GM18858 (cell line): ENCODE data around the gene RNPS1.
A peak's percentile ranks its signal among the peaks of the same experiment; 100 is the strongest.
"Not testable (repeated sequence)": the region's sequence is repeated elsewhere in the genome, so short reads cannot be mapped to it uniquely, and the experiment has no call there.

Experiments used
- ATAC-seq: cut with Tn5 transposase; IDR thresholded peaks from one replicate; pipeline ENCODE4 v1.9.1; 2021; ENCODE audit not compliant: unreplicated experiment

Gene RNPS1

GRCh38 chr16:2258530-2258929 is 9.4 kb downstream of the RNPS1 start:
- not testable (repeated sequence) for ATAC-seq

DNA sequence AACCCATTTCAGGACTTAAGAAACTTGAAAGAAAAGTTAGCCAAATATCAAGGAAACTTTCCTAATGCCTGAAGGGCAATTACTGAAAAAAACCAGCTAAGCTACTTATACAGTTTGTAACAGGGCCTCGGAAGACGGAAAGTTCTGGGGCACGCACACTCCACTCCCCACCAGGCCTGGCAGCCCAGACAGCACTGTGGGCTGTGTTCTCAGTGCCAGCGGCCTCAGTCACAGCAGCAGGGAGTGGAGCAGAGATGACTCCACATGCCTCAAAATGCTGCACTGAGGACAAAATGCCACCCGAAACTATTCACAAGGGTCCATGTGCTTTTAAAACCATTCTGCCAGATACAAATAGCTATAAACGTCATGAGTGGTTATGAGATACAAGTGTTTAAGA is 10.2 kb downstream of the RNPS1 start:
- ATAC-seq: no peak

- ATAC-seq: no peak
Measured at GRCh38 chr16:2256531-2257140, 11.3 kb downstream of the RNPS1 start.

GRCh38 chr16:2253293-2253692 is 14.6 kb downstream of the RNPS1 start:
- no peak for ATAC-seq

DNA sequence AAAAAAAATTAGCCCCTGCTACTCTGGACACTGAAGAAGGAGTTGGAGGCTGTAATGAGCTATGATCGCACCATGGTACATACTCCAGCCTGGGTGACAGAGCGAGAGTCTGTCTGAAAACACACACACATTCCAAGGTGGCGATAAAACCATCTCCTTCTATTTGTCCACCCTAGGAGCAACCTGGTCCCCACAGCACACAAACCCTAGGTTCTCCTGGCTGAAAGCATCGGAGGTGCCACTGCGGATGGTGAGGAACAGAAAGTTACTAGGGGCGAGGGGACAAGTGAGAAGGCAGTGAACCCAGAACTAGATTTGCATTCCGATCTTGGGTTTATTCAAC is 15.1 kb downstream of the RNPS1 start:
- no peak for ATAC-seq

DNA sequence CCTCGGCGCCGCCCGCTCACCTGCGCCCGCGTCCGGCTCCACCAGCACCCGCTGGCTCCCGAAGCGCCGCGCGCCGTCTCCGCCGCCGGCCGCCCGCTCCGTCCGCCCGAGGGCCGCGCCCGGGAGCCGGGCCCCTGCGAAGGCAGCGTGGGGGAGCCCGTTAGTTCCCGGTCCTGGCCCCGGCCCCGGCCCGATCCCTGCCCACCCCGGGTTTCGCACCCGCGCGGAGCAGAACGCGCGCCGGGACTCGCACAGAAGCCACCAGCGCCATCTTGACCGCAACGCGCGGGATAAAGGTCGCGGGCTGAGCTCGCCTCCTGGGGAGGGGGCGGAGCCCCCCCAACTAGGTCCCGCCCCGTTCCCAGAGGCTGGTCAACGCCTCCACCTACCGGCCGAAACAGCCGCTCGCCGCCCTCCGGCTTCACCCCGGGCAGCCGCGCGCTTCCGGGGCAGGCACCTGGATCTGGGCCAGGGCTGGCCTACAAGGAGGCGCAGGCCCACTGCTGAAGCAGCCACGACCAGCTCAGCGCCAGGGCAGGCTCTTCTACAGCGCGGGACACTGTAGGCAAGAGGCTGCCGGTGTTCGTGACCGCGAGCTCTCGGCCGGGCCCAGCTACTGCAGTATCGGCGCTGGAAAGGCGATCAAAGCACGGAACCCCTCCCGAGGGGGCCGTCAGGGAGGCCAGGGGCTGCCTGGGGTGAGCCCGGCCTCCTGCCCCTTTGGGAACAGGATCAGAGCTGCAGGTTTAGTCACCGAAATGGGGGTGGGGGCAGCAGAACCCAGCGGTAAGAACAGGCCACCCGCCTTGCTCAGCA is 16.4 kb downstream of the RNPS1 start, which contains the start of gene ECI1:
Gene ECI1, minus strand, starts transcription at position 292 of the 816 bp plus-strand sequence. Its CDS starts 21 bp downstream, at position 271.
- peak; percentile 59 for ATAC-seq

- peak; percentile 2 for ATAC-seq
Measured at GRCh38 chr16:2250652-2251295, 17.2 kb downstream of the RNPS1 start.

DNA sequence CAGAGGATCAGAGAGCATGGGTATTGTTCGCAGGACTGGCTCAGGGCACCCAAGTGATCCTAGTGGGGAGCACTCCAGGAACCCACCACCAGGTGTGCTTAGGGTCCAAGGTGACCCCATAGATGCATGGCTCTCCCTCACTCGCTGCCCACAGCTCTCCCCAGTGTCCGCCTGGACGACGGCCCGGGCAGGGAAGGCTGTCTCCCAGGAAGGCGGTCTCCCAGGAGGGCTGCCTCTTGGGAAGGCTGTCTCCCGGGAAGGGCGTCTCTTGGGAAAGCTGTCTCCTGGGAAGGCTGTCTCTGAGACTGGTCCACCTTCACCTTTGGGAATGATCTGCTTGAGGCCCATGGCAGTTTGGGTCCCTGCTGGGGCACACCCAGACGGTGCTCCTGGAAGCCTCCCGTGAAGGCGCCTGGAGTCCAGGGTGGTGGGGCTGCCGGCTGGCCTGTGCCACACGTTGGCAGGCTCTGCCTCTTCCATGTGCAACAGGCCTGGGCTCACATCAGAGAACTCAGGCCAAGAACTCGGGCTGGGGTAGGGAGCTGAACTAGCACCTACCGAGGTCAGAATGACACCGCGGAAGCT is 21.5 kb downstream of the RNPS1 start:
- ATAC-seq: no peak

DNA sequence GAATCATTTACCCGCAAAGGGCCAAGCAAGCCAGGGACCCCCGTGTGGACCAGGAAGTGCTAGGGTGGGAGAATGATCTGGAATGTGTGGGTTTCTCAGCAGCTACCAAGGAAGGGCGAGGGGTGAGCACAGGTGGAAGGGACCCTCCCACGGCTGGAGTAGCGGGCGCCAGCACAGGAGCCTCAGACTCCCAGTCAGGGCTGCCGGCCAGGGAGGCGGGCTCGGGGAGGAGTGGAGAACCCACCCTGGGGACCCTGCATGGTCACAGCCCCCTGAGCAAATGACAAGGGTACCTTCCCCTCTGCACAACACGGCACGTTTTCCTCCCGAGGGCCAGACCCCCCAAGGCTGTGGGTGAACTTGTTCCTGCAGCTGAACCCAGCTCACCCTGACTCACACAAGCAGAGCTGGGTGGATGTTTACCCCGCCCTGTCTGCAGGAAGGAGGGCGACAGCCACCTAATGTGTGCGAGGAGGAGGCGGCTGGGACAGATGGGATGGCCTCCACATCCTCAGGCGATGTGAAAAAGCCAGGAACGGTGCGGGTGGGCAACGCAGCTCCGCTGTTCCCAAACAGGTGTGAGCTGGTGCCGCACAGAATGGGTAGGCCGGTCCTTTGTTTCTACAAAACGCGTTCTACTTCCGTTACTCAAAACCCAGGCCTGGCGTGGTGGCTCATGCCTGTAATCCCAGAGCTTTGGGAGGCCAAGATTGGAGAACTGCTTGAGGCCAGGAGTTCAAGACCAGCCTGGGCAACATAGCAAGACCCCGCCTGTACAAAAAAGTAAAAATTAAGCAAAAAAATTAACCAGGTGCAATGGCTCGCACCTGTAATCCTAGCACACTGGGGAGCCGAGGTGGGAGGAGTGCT is 22.8 kb downstream of the RNPS1 start:
- ATAC-seq: no peak

- no peak for ATAC-seq
Measured at GRCh38 chr16:2244301-2244700, 23.6 kb downstream of the RNPS1 start.

- ATAC-seq: no peak
Measured at GRCh38 chr16:2243781-2244180, 24.1 kb downstream of the RNPS1 start.

- no peak for ATAC-seq
Measured at GRCh38 chr16:2243031-2243528, 24.8 kb downstream of the RNPS1 start.

- ATAC-seq: no peak
Measured at GRCh38 chr16:2242598-2242997, 25.3 kb downstream of the RNPS1 start.

DNA sequence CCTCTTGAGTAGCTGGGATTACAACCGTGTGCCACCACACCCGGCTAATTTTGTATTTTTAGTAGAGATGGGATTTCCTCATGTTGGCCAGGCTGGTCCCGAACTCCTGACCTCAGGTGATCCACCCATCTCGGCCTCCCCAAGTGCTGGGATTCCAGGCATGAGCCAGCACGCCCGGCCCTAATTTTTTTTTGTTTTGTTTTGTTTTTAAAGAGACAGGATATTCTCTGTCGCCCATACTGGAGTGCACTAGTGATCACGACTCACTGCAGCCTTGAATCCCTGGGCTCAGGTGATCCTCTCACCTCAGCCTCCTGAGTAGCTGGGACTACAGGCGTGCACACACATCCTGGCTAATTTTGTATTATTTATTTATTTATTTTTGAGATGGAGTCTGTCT is 27.6 kb downstream of the RNPS1 start:
- ATAC-seq: not testable (repeated sequence)

DNA sequence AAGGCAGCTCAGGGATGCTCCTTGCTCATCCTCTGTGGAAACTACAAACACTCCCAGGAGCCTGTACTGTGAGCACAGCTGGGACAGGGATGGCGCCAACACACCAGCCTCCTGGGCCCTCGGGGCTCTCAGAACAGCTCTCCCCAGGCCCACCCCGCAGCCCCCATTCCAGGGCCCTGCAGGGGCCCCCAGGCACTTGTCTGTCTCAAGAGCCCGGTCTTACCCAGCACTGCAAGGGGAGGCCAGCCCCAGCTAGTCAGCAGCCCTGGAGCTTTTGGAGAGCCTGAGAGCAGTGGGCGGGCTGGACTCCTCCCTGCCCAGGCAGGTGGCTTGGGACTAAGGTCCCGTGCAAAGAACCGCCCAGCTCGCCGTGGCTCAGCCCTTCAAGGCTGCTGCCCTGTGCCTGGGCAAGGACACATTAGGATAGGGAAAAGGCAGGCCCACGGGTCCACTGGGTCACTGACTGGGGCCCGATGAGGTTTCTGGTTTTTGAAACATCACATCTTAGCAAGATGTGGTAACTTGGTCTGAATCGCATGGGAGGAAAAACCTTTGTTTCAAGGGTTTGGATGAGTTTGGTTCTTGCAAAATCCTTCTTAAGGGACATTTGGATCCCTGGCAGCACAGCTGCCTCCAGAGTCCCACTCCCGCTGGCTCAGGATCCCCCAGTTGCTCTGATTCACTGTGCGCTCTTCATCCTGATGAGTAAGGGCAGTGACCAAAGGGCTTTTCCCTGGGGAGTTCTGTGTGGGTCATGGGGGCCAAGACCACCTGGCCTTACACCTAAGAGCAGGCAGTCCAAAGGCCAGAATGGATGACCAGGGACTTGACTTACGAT is 28.9 kb downstream of the RNPS1 start:
- no peak for ATAC-seq

GRCh38 chr16:2238150-2238837 is 29.6 kb downstream of the RNPS1 start:
- ATAC-seq: no peak

DNA sequence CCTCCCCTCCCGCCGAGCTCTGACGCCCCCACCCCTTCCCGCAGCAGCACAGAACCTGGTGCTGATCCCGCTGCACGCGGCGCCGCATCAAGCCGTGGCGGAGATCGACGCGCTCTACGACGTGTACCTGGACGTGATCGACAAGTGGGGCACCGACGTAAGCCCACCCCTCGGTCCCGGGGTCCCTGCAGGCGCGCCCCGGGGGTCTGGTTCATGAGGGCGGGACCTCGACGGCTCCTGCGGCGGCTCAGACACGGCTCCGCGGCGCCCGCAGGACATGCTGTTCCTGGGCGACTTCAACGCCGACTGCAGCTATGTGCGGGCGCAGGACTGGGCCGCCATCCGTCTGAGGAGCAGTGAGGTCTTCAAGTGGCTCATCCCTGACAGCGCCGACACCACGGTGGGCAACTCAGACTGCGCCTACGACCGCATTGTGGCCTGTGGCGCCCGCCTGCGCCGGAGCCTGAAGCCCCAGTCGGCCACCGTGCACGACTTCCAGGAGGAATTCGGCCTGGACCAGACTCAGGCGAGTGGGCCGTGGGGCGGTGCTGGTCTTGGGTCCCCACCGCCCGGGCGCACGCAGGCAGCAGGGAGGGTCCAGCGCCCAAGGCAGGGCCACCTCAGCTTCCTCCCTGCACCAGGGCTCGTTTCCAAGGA is 30.3 kb downstream of the RNPS1 start:
- ATAC-seq: no peak

DNA sequence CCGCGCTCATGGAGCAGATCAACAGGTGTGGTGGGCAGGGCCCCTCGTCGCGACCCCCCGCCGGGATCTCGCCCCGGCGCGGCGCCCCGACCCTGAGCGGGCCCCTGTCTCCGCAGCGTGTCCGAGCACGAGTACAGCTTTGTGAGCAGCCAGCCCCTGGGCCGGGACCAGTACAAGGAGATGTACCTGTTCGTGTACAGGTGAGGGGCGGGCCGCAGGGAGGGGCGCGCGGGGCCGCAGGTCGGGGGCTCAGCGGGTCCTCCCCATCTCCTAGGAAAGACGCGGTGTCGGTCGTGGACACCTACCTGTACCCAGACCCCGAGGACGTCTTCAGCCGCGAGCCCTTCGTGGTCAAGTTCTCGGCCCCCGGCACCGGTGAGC is 30.8 kb downstream of the RNPS1 start:
- no peak for ATAC-seq
